GM06990 (cell line): Measurements from ENCODE around the gene LEP.

ENCODE experiments used
- DNase-seq: peaks from one replicate; pipeline ENCODE4 v3.0.0-alpha.2; 2011; ENCODE audit not compliant: insufficient read length; ENCODE audit errors: extremely low read depth
- H3K27me3 ChIP-seq: replicated peaks from 2 replicates; pipeline ENCODE4 v1.6.0; 2011; ENCODE audit warnings: low read length; ENCODE audit not compliant: control insufficient read depth, insufficient read depth
- H3K36me3 ChIP-seq: 2 replicates; pipeline ENCODE4 v1.5.1; 2011; ENCODE audit warnings: low read length; ENCODE audit not compliant: control insufficient read depth, insufficient read depth
- H3K4me3 ChIP-seq: replicated peaks from 2 replicates; pipeline ENCODE4 v1.5.1; 2011; ENCODE audit warnings: low read depth, mild to moderate bottlenecking, control low read depth, low read length
- TF ChIP-seq, protein P1 (sequence below): IDR thresholded peaks from 2 replicates; pipeline ENCODE4 v1.5.1; 2011; ENCODE audit warnings: low read length, control low read depth, mild to moderate bottlenecking, inconsistent platforms; ENCODE audit not compliant: insufficient read depth, poor library complexity, severe bottlenecking

Gene LEP

DNA sequence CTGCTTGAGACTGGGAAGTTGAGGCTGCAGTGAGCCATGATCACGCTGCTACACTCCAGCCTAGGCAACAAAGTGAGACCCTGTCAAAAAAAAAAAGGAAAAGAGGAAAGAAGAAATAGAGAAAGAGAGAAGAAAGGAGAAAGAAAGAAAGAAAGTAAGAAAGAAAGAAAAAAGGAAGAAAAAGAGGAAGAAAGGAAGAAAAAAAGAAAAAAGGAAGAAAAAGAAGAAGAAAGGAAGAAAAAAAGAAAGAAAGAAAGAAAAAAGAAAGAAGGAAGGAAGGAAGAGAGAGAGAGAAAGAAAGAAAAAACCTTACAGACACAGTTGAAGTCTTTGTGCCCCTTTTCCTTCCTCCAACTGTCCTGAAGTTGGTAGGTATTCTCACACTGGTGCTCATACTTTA lies 26.6 kb upstream of the LEP start:
- Histone ChIP-seq H3K36me3 (no peaks in the 10 kb centered on the region), H3K27me3 (peaks cover 4% of the 10 kb centered on the region), H3K4me3 (no peak overlapping the region)
- TF ChIP-seq, protein P1, sequence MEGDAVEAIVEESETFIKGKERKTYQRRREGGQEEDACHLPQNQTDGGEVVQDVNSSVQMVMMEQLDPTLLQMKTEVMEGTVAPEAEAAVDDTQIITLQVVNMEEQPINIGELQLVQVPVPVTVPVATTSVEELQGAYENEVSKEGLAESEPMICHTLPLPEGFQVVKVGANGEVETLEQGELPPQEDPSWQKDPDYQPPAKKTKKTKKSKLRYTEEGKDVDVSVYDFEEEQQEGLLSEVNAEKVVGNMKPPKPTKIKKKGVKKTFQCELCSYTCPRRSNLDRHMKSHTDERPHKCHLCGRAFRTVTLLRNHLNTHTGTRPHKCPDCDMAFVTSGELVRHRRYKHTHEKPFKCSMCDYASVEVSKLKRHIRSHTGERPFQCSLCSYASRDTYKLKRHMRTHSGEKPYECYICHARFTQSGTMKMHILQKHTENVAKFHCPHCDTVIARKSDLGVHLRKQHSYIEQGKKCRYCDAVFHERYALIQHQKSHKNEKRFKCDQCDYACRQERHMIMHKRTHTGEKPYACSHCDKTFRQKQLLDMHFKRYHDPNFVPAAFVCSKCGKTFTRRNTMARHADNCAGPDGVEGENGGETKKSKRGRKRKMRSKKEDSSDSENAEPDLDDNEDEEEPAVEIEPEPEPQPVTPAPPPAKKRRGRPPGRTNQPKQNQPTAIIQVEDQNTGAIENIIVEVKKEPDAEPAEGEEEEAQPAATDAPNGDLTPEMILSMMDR: no peak
- DNase-seq: no peak

DNA sequence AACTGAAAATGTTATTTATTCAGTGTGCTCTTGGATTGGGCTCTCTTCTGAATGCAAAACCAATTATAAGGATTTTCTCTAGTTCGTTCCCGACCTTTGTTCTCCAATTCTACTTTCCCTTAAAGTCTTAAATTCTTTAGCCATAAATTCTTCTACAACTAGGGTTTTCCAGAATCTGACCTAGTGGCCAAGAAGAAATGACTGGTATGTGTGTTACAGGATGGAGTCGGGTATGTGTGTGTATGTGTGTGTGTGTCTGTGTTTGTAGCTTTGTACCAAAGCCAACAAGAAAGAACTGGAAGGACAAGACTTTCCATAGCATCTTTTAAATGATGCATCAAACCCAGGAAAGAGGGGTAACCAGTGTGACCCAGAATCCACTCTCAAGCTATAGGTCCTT lies 25.8 kb upstream of the LEP start:
- no peak for DNase-seq
- Histone ChIP-seq H3K36me3 (no peaks in the 10 kb centered on the region), H3K27me3 (peaks cover 6% of the 10 kb centered on the region), H3K4me3 (no peak overlapping the region)
- TF ChIP-seq, protein P1: no peak

DNA sequence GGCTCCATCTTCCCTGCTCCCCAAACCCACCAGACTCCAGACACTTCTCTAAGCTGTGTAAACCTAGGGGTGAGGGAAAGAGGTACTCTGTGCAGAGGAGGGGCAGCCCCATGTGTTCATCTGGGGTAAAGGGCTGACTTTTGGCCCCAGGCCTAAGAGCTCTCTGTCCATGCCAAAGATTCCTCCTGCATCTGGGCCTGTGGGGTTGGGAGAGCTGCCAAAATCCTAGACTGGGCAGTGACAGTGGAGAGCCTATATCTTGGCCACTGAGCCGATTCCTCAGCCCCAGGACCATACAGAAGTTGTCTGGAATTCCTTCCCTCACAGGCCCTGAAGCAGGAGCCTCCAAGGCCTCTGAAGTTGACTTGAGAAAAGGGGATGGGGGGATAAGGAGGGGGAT lies 25.3 kb upstream of the LEP start:
- Histone ChIP-seq H3K27me3 (peaks cover 6% of the 10 kb centered on the region), H3K4me3 (no peak overlapping the region), H3K36me3 (no peaks in the 10 kb centered on the region)
- DNase-seq: no peak
- TF ChIP-seq, protein P1: no peak

DNA sequence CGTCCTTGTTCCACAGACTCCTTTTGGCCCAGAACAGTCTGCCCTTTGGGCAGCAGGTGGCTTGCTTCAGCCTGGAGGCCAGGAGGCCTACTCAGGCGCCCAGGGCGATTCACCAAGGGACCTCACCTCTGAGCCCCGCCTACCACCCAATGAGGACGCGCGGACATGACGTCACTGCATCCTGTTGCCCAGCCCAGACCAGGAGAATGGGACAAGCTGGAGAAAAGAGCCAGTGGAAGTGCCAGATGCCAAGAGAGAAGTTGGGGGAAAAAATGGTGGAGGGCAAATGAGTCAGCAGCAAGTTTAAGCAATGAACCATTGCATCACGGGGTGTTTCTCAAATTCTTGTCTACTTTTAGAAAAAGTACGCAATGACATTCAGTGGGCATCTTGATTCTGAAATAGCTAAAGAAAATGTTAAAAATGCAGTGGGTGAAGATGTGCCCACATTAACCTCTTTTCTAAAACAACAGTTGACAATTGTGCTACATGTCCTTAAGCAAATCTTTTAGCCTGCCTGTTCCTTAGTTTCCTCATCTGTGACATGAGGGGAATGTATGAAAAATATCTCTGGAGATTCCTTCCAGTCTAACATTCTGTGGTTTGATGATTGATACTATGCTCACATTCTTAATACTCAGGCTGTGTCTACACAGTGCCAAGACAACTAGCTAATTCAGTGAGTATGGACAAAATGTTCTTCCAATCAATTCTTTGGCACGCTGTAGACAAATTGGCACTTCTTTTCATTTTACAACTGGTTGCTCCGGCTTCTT lies 23.9 kb upstream of the LEP start:
- TF ChIP-seq, protein P1: no peak
- no peak for DNase-seq
- Histone ChIP-seq H3K4me3 (no peak overlapping the region), H3K36me3 (no peaks in the 10 kb centered on the region), H3K27me3 (peaks cover 4% of the 10 kb centered on the region)

DNA sequence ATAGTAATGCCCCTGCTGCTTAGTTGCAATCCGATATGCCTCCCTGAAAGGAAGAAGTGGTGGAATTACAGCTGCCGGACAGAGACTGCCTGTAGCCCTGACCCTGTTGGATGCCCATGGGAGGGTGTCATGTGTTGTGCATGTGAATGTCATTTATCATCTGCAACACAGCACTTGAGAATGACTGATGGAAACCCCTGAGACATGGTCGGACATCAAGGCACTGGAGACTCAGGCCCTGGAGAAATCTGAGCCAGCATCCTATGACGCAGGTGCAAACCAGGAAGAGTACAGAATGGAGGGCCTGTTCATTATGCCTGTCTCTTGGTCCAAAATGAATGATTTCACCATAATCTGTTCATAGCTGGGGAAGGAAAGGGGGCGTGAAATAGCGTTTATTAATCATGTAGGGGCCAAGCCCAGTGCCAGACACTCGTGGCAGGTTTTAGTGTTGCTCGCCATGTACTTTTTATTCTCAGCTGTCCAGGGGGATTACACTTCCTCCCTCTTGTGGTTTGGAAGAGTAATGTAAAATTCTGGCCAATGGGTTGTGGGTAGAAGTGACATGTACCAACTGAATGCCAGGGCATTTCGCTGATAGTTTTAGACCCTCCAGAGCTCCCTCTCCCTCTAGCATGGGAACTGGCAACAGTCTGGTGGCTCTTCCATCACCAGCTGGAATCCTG lies 23.0 kb upstream of the LEP start:
- peaks cover 4% of the 10 kb centered on the region for H3K27me3 ChIP-seq
- H3K36me3 ChIP-seq: no peaks in the 10 kb centered on the region
- no peak overlapping the region for H3K4me3 ChIP-seq
- TF ChIP-seq, protein P1: no peak
- DNase-seq: no peak
